Gastrocnemius medialis (tissue), 4 donors: ENCODE data around the gene C16orf96. TPM values are rescaled to one million over a fixed set of nuclear protein-coding genes. Genes with fewer than 3 reads are reported as not detected.
A peak's percentile ranks its signal among the peaks of the same experiment; 100 is the strongest.

ENCODE experiments used
- ATAC-seq, 2 donors: fragments of 150-250 bp; one replicate each; pipeline ENCODE4 v1.9.1; 2016
- DNase-seq, 2 donors: peaks; one replicate each; pipeline ENCODE4 v3.0.0-alpha.2; 2019
- H3K27ac ChIP-seq, 4 donors: fragments of 200-600 bp; sonication (generic); 1 replicate in 1 of 4; 2 replicates in 3 of 4; pipeline ENCODE4 v1.5.1; 2016 to 2018; ENCODE audit warnings: mild to moderate bottlenecking in 2 of 4, moderate library complexity in 1 of 4
- H3K27me3 ChIP-seq, 3 donors: fragments of 200-600 bp; sonication (generic) in 2 of 3; 1 replicate in 1 of 3; 2 replicates in 2 of 3; pipeline versions ENCODE4 v1.5.1 to v1.6.0; 2016 to 2019; ENCODE audit warnings: mild to moderate bottlenecking in 1 of 3, moderate library complexity in 1 of 3
- H3K36me3 ChIP-seq, 2 donors: fragments of 200-600 bp; sonication (generic) in 1 of 2; one replicate each; pipeline ENCODE4 v1.5.1; 2017 to 2018
- H3K4me1 ChIP-seq, 2 donors: fragments of 200-600 bp; sonication (generic) in 1 of 2; one replicate each; pipeline ENCODE4 v1.5.1; 2016 to 2017; ENCODE audit warnings: mild to moderate bottlenecking in 2 of 2
- H3K4me3 ChIP-seq, 4 donors: fragments of 200-600 bp; sonication (generic) in 3 of 4; 1 replicate in 1 of 4; 2 replicates in 3 of 4; pipeline ENCODE4 v1.5.1; 2016 to 2019; ENCODE audit warnings: mild to moderate bottlenecking in 2 of 4
- H3K9me3 ChIP-seq, 3 donors: fragments of 200-600 bp; sonication (generic) in 2 of 3; 1 replicate in 1 of 3; 2 replicates in 2 of 3; pipeline ENCODE4 v1.5.1; 2016 to 2019
- CTCF ChIP-seq, 5 experiments: fragments of 450-650 bp in 3 of 5; fragments of 200-600 bp in 2 of 5; sonication (generic) in 2 of 5; IDR thresholded peaks in 4 of 5; conservative IDR thresholded peaks in 1 of 5; 1 replicate in 4 of 5; 2 replicates in 1 of 5; pipeline ENCODE4 v1.5.1; 2016 to 2019; ENCODE audit warnings: antibody characterized with exemption in 5 of 5, mild to moderate bottlenecking in 3 of 5, moderate library complexity in 3 of 5
- POLR2A ChIP-seq, 2 donors: fragments of 450-650 bp; IDR thresholded peaks; one replicate each; pipeline ENCODE4 v1.6.1; 2017; ENCODE audit warnings: antibody characterized with exemption in 2 of 2, mild to moderate bottlenecking in 2 of 2, moderate library complexity in 2 of 2
- in situ Hi-C, 4 donors: fragments of 200-750 bp; cut with MboI; loops; one replicate each; pipeline versions ENCODE4 v1.15.0 to v1.8.0; 2017; ENCODE audit warnings: low sequenced_read_pairs in 4 of 4
- intact Hi-C: fragments of 100-400 bp; cut with DNase I; formaldehyde crosslinking; loops from one replicate; pipeline ENCODE4 v1.15.1; 2023; ENCODE audit warnings: low total_unique reads
- total RNA-seq, 4 donors: library from RNA; depleted of rRNA; stranded (reverse); fragments of >200 nt; gene quantifications; one replicate each; pipeline versions ENCODE4 v1.1.0 to v1.2.3, GENCODE V29; 2016

The C16orf96 gene
- under 1 TPM in 2 of 4 donors, not detected in 2; 0.15 to 0.59 TPM for total RNA-seq

- TF ChIP-seq POLR2A (IDR thresholded peaks at IDR 0.05) (no peak), CTCF (IDR thresholded peaks at IDR 0.05 in 4 of 5, conservative IDR thresholded peaks at IDR 0.05 in 1 of 5) (no peak)
- Histone ChIP-seq H3K27me3 (no peaks in the 10 kb centered on the region), H3K27ac (no peak within 1 kb of the TSS), H3K36me3 (no peaks in the 10 kb centered on the region), H3K4me3 (no peak within 1 kb of the TSS), H3K9me3 (no peaks in the 10 kb centered on the region), H3K4me1 (no peaks in the 10 kb centered on the region)
- intact Hi-C loops (no loop called here), in situ Hi-C loops (no loop called here)
- DNase-seq (no peak), ATAC-seq (no peak)
Observed at GRCh38 chr16:4556112-4556511, at the start of gene C16orf96. C16orf96 (plus strand) TSS chr16:4556340; CDS start chr16:4556490, 150 bp downstream.

- intact Hi-C loops = loop anchor here (1.0 to 5.0 kb wide), 3 partner anchors 42 to 116 kb away; partner anchors contain the start of gene MGRN1
- Histone ChIP-seq H3K9me3 (no peaks in the 10 kb centered on the region), H3K27me3 (no peaks in the 10 kb centered on the region), H3K27ac (peak overlapping the region in 3 of 4 donors; percentile 22 to 46 (median 45)), H3K4me1 (peaks cover 3 to 12% of the 10 kb centered on the region in 2 donors), H3K4me3 (no peak overlapping the region), H3K36me3 (peaks cover 0 to 48% of the 10 kb centered on the region in 2 donors)
- DNase-seq (peak; percentile 44 to 74), ATAC-seq (peak; percentile 95 to 97)
- TF ChIP-seq POLR2A (IDR thresholded peaks at IDR 0.05) (no peak), CTCF (IDR thresholded peaks at IDR 0.05 in 4 of 5, conservative IDR thresholded peaks at IDR 0.05 in 1 of 5) (peak; percentile 75 to 86 (median 81))
- in situ Hi-C loops = loop anchor here in 1 of 4 donors (5.0 to 25.0 kb wide), 2 partner anchors 36 to 106 kb away; partner anchors contain the start of genes MGRN1 and UBALD1
Observed at GRCh38 chr16:4506450-4506849, 49.7 kb upstream of the C16orf96 start.

- Histone ChIP-seq H3K27ac (no peak overlapping the region), H3K9me3 (no peaks in the 10 kb centered on the region), H3K36me3 (peaks cover 0 to 60% of the 10 kb centered on the region in 2 donors), H3K4me1 (peaks cover 0 to 8% of the 10 kb centered on the region in 2 donors), H3K4me3 (no peak overlapping the region), H3K27me3 (no peaks in the 10 kb centered on the region)
- TF ChIP-seq POLR2A (IDR thresholded peaks at IDR 0.05) = no peak
- TF ChIP-seq CTCF (IDR thresholded peaks at IDR 0.05 in 4 of 5, conservative IDR thresholded peaks at IDR 0.05 in 1 of 5) = no peak
- intact Hi-C loops (loop anchor here (2.0 to 5.0 kb wide), 2 partner anchors 77 to 115 kb away; partner anchors contain the start of gene MGRN1), in situ Hi-C loops (loop anchor here in 1 of 4 donors (5.0 to 25.0 kb wide), 2 partner anchors 35 to 105 kb away; partner anchors contain the start of genes MGRN1 and UBALD1)
- ATAC-seq (no peak), DNase-seq (no peak)
Observed at GRCh38 chr16:4507588-4508345, 48.4 kb upstream of the C16orf96 start.

- peaks cover 0 to 67% of the 10 kb centered on the region in 2 donors for H3K36me3 ChIP-seq
- intact Hi-C loops = loop anchor here (5.0 kb wide), 1 partner anchor 113 kb away; the partner anchor contains the start of gene MGRN1
- H3K4me1 ChIP-seq = peaks cover 0 to 15% of the 10 kb centered on the region in 2 donors
Observed at GRCh38 chr16:4508806-4509205, 47.3 kb upstream of the C16orf96 start.

More at GRCh38 chr16:4508806-4509205, 47.3 kb upstream of the C16orf96 start:
- no peak for DNase-seq
- in situ Hi-C loops = loop anchor here in 1 of 4 donors (5.0 to 25.0 kb wide), 2 partner anchors 33 to 103 kb away; partner anchors contain the start of genes MGRN1 and UBALD1
- no peak overlapping the region for H3K27ac ChIP-seq
- no peak overlapping the region for H3K4me3 ChIP-seq
- TF ChIP-seq CTCF (IDR thresholded peaks at IDR 0.05 in 4 of 5, conservative IDR thresholded peaks at IDR 0.05 in 1 of 5) (no peak), POLR2A (IDR thresholded peaks at IDR 0.05) (no peak)
- H3K27me3 ChIP-seq = no peaks in the 10 kb centered on the region
- no peaks in the 10 kb centered on the region for H3K9me3 ChIP-seq
- no peak for ATAC-seq
